Hindlimb muscle (tissue), 1 donor: Measurements from ENCODE around the gene NPY. TPM values are rescaled to one million over a fixed set of nuclear protein-coding genes. Genes with fewer than 3 reads are reported as not detected.

ENCODE experiments used
- DNase-seq: peaks from one replicate; pipeline ENCODE4 v3.0.0-alpha.2; 2013
- polyA plus RNA-seq: library from polyadenylated mRNA; unstranded; fragments of 120-200 nt; gene quantifications from one replicate; pipeline ENCODE4 v1.2.1, GENCODE V29; 2013; ENCODE audit not compliant: insufficient read length

Gene NPY
- polyA plus RNA-seq, 1 donor = 3.8 TPM

GRCh38 chr7:24316340-24316739 is 32.4 kb downstream of the NPY start:
- no peak for DNase-seq

- no peak for DNase-seq
Measured at GRCh38 chr7:24318326-24318725, 34.3 kb downstream of the NPY start.

- no peak for DNase-seq
Measured at GRCh38 chr7:24319209-24319608, 35.2 kb downstream of the NPY start.

- no peak for DNase-seq
Measured at GRCh38 chr7:24323961-24324480, 40.0 kb downstream of the NPY start.

- DNase-seq = no peak
Measured at GRCh38 chr7:24325708-24326107, 41.7 kb downstream of the NPY start.

- no peak for DNase-seq
Measured at GRCh38 chr7:24328050-24328449, 44.1 kb downstream of the NPY start.

GRCh38 chr7:24328894-24329293 is 44.9 kb downstream of the NPY start:
- DNase-seq = no peak

- no peak for DNase-seq
Measured at GRCh38 chr7:24334012-24334411, 50.0 kb downstream of the NPY start.

- no peak for DNase-seq
Measured at GRCh38 chr7:24334627-24335026, 50.6 kb downstream of the NPY start.

- DNase-seq = no peak
Measured at GRCh38 chr7:24336461-24336860, 52.5 kb downstream of the NPY start.

- DNase-seq = no peak
Measured at GRCh38 chr7:24337180-24337579, 53.2 kb downstream of the NPY start.

GRCh38 chr7:24339575-24339974 is 55.6 kb downstream of the NPY start:
- DNase-seq = no peak

GRCh38 chr7:24340727-24341126 is 56.7 kb downstream of the NPY start:
- DNase-seq = no peak
